Limb (tissue), 2 donors: ENCODE results near the gene CBX4.

ENCODE experiments used
- DNase-seq, 2 donors: peaks; one replicate each; pipeline ENCODE4 v3.0.0-alpha.2; 2016; ENCODE audit errors: extremely low spot score in 2 of 2

The CBX4 gene

DNA sequence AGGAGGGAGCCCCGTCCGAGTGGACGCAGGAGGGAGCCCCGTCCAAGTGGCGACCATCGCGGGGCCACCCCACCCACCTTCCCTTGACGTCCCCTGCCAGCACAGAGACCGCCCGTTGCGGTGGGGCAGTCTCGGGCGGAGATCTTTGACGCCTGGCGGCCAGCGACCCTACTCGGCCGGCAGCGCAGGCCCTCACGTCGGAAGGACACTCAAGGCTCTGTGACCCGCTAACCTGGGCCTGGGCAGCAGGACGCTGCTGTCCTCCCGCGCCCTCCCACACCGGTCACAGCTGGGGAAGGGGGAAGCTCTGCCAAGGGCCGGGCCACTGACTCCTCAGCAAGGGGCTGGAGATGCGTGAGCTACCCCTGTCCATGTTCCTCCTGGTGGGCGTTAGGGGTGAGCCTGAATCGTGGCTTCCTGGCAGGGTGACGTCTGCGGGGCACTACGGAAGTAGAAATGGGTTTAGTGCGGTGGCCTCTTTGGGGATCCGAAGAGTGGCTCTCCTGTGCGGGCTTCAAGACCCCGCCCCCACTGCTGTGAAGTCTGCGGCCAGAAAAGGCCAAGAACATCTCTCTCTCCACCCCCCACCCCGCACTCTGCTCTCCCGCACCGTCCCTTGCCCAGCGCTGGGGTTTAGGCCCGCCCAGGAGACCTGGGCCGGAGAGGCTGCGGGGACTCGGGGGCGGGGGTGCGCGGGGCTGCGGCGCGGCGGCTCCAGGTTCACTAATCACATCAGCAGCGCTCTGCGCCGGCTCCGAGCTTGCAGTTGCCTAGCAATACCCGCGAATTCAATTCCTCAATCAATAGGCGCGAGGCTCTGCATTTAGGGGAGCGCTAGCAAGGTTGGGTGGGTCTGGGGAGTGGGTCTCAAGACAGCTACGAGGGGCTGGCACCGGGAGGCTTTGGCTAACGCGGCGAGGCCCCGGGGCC is 48.2 kb downstream of the CBX4 start:
- DNase-seq: peak in 1 of 2 donors; percentile 67

DNA sequence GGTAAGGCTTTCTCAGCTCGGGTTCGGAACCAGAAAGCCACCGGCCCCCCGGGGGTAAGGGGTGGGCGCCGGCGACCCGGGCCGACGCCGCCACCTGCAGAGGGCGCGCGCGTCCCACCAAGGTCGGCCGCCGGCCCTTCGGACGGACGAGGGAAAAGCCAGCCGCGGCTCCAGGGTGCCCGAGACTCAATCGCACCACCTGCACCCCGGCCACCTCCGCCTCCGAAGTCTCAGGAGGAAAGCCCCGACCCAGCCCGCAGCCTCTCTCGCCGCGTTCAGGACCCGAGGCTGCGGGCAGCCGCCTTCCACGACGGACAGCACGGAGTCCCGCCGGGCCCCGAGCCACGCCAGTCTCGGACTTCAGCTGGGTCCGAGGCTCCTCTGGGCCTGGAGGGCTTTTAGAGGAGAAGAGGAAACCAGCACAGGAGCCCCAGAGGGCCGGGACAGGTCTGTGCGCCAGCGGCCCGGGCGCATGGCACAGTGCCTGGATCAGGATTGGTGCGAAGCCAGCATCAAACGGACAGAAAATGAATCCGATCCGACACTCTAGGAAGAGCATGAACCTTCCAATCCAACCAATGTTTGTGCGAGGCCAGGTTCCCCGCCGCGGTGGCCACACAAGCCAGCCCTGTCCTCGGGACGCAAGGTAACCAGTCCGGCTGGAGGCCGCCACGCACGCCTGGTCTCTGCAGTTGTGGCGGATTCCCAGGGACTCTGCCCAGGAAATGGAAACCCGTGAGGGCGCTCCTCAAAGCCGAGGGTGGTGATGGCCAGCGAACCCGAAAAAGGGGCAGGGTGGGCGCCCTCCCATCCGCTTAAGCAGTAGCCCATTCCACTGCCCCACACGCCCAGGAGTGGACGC is 49.1 kb downstream of the CBX4 start:
- peak in 1 of 2 donors; percentile 71 for DNase-seq

DNA sequence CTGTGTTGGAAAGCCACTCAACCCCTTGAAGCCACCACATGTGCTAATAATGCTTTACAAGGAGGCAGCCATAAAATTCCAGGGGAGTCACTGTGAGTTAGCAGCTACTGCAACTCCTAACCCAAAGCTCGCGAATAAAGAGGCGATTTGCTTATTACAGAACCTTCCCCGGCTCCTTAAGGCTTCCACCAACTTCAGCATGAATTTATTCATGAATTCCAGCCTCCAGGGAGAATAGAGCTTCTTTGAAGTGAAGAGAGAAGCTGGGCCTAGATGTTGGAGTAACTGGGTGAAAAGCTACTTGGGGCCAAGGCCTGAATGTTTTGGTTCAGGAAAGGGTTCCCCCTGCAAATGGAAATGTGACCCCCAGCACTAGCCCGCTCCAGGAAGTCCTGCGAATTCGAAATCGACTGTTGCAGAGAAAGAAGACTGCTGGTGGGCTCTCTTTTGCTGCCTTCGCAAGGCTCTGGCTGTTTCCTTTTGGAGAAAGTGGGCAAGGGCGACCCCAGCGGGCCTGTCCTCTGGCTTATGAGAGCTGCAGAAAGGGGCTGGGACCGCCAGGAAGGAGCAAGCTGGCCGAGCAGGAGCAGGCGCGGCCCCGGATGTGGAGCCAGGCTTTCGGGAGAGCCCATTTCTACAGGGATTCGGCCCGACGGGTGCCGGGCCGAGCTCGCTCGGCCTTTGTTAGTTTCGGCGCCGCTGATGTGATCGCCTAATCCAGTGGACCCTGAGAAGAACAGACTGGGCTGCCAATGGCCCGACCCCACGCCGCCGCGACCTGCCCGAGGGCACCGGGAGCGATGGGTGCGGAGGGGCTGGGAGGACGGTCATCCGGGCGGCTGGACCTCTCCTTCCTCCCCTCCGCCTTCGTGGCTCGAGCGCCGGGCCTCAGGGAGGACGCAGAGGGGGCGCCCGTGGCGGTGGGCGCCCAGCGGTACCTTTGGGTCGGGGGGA is 50.0 kb downstream of the CBX4 start:
- DNase-seq: peak in 1 of 2 donors; percentile 66

DNA sequence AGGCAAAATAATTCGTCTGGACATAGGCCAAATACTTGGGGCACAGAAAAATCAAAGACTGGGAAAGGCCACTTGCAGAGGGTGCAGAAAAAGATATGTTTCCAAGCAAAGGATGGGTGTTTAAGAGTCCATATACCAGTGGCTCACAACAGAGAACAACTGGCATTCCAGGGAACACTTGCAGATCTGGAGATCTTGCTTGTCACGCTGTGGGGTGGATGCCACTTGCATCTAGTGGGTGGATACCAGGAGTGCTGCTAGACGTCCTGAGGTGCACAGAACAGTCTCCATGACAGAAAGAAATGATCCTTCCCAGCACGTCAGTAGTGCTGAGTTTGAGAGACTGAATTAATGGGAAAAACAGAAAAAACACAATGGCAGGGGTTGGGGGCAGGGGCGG is 50.8 kb downstream of the CBX4 start:
- no peak for DNase-seq

DNA sequence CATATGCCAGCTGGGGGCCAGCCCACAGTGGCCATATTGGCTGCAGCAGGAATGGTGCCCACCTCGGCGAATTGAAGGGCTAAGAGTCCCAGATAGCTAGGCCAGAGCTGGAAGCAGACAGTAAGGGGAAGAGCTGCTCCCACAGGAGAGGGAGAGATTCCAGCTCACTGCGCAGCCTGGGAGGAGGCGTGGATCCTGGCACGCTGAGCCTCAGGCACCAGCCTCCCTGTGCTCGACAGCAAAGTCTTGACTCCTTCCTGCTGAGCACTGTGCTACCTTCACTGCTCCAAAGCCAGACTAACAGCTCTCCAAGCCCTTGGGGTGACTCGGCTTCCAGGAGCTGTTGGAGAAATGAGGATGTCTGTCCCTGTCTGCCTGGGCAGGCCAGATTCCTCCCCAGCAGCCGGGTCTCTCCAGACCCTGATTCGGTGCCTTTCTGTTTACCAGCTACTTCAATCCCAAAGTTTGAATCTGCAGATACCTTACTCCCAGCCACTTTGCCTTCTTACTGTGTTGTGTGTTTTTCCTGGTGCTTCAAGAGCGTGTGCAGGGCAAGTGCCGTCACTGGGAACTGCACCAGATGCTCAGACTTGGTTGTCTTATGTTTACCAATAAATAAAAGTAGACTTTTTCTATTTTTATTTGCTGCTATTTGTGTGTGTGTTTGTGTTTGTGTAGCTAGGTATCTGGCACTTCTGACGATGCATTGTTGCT is 52.2 kb downstream of the CBX4 start:
- DNase-seq: no peak

DNA sequence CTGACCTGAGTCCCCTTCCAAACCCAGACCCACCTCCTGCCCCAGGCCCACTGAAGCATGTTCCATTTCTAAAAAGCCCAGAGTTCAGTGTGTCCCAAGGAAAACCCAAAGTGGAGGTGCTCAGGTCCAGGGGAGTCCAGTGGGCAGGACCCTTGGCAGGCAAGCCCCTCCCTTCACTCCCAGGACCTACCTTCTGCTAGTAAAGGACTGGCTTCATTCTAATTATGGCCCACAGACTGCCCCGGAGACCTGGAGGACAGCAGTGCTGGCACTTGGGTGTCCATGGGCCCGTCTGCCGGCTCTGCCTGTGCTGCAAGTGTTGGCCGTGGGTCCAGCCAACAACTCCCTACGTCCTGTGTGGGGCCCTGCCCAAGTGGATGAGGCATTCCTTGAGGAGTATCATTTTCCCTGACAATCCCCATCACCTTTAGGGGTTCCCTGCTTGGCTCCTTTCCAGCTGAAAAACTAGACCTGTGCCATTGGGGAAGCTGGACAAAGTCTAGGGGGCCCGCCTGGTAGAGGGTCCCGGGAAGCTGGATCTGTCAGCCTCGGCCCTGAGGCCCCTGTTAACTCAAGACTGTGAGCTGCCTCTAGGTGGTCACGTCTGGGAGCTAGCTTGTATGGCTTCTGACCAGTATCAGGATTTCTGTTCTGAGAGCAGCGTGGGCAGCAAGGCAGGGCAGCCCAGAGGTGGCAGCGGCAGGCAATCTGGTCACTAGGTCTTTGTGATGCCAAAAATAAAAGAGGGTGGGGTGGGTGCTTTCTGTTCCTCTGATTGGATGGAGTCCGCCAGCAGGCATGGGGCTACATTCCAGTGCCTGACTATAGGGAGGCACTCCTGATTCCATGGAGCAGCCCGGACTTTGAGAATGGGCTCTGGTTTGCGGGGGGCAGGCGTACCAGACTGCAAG is 53.1 kb downstream of the CBX4 start:
- DNase-seq: no peak

DNA sequence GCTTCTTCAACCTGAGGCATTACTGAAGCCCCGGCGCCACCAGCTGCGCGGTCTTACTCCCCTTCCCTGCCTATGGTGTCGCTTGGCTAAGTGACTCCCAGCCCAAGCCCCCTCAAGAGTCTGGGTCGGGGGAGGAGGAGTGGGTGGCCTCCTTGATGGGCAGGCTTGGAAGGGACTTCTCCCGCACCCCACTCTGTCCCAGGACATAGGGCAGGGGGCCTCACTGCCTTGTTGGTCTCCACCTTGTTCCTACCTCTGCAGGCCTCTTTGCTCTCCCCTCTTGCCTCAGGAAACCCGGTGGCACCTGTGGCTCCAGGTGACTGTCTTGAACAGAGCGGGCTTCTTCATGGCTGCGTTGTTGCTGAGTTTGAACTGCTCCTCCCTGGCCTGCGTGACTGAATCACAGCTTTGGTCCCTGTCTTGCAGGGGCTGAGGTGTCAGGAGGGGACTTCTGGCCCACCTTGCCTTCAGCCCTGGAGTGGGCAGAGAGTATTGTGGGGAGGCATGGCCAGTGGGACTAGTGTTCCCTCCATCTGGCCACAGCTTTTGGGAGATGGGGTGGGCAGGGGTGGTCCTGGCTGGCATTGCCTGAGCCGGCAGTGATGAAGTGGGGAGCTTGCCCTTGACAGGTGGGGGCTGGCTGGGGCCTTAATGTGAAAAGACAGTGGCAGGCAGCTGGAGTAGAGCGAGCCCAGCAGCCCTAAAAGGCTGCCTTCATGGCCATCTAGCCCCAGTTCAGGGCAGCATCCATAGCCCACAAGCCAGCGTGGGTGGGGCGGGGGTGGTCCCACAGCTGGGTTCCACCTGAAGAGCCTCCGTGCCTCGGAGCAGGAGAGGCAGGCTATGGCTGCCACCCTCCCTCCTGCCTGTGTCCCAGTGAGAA is 54.0 kb downstream of the CBX4 start:
- no peak for DNase-seq

DNA sequence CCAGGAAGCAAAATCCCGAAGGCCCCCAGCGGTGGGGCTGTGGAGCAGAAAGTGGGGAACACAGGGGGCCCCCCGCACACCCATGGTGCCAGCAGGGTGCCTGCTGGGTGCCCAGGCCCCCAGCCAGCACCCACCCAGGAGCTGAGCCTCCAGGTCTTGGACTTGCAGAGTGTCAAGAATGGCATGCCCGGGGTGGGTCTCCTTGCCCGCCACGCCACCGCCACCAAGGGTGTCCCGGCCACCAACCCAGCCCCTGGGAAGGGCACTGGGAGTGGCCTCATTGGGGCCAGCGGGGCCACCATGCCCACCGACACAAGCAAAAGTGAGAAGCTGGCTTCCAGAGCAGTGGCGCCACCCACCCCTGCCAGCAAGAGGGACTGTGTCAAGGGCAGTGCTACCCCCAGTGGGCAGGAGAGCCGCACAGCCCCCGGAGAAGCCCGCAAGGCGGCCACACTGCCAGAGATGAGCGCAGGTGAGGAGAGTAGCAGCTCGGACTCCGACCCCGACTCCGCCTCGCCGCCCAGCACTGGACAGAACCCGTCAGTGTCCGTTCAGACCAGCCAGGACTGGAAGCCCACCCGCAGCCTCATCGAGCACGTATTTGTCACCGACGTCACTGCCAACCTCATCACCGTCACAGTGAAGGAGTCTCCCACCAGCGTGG is 54.8 kb downstream of the CBX4 start:
- DNase-seq: no peak

DNA sequence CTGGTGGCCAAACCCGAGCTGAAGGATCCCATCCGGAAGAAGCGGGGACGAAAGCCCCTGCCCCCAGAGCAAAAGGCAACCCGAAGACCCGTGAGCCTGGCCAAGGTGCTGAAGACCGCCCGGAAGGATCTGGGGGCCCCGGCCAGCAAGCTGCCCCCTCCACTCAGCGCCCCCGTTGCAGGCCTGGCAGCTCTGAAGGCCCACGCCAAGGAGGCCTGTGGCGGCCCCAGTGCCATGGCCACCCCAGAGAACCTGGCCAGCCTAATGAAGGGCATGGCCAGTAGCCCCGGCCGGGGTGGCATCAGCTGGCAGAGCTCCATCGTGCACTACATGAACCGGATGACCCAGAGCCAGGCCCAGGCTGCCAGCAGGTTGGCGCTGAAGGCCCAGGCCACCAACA is 55.3 kb downstream of the CBX4 start:
- DNase-seq: no peak
